T-cell (primary cell): Measurements from ENCODE around the gene TTC33. TPM values are rescaled to one million over a fixed set of nuclear protein-coding genes. Genes with fewer than 3 reads are reported as not detected.

Source experiments
- ATAC-seq, 4 experiments: fragments of 200-7000 bp in 3 of 4; fragments of 150-1000 bp in 1 of 4; cut with Tn5 transposase; replicated peaks in 1 of 4; 1 replicate in 3 of 4; 2 replicates in 1 of 4; pipeline ENCODE4 v1.10.0; 2021; ENCODE audit warnings: moderate library complexity in 3 of 4, mild to moderate bottlenecking in 2 of 4, moderate number of reproducible peaks in 1 of 4
- CTCF ChIA-PET, 2 donors: fragments of 300-600 bp; sonication (Branson Sonifier 250); formaldehyde crosslinking; loops; one replicate each; lab custom pipeline; 2022; ENCODE audit warnings: antibody characterized with exemption in 2 of 2; lab: Charles Lee
- POLR2A ChIA-PET, 2 donors: fragments of 300-600 bp; sonication (Branson Sonifier 250); formaldehyde crosslinking; loops; one replicate each; lab custom pipeline; 2022; ENCODE audit warnings: antibody characterized with exemption in 2 of 2; lab: Charles Lee
- DNase-seq, 35 experiments: peaks; one replicate each; pipeline versions ENCODE4 v3.0.0 to v3.0.0-alpha.2; 2013 to 2023
- H3K27ac ChIP-seq: one replicate; pipeline ENCODE4 v1.5.1; 2013; ENCODE audit warnings: low read length
- H3K27me3 ChIP-seq, 2 experiments: replicated peaks in 1 of 2; 1 replicate in 1 of 2; 2 replicates in 1 of 2; pipeline versions ENCODE4 v1.6.1 to v1.7.0; 2013; ENCODE audit warnings: low read length in 1 of 2, mixed read lengths in 1 of 2; ENCODE audit not compliant: control insufficient read depth in 2 of 2, insufficient read depth in 2 of 2; ENCODE audit errors: extremely low read depth in 1 of 2
- H3K36me3 ChIP-seq, 2 donors: 1 replicate in 1 of 2; 2 replicates in 1 of 2; pipeline versions ENCODE4 v1.6.1 to v1.7.0; 2013; ENCODE audit warnings: low read length in 1 of 2; ENCODE audit not compliant: control insufficient read depth in 2 of 2, insufficient read depth in 1 of 2; ENCODE audit errors: extremely low read depth in 1 of 2
- H3K4me1 ChIP-seq, 2 experiments: 1 replicate in 1 of 2; 2 replicates in 1 of 2; pipeline versions ENCODE4 v1.6.1 to v1.7.0; 2013; ENCODE audit warnings: low read length in 2 of 2, mixed read lengths in 1 of 2; ENCODE audit not compliant: insufficient read depth in 2 of 2, control insufficient read depth in 1 of 2; ENCODE audit errors: extremely low read depth in 1 of 2
- H3K4me3 ChIP-seq, 2 donors: 1 replicate in 1 of 2; 2 replicates in 1 of 2; pipeline versions ENCODE4 v1.5.1 to v1.7.0; 2013; ENCODE audit warnings: mild to moderate bottlenecking in 2 of 2, low read length in 1 of 2, moderate library complexity in 1 of 2; ENCODE audit not compliant: control insufficient read depth in 1 of 2; ENCODE audit errors: extremely low read depth in 1 of 2
- H3K9me3 ChIP-seq: 2 replicates; pipeline ENCODE4 v1.7.0; 2013
- H3K27ac Mint-ChIP-seq, 2 donors: one replicate each; pipeline ENCODE4 v1.8.0; 2020 to 2021; ENCODE audit warnings: mild to moderate bottlenecking in 2 of 2, mixed read lengths in 2 of 2
- H3K27me3 Mint-ChIP-seq, 2 donors: one replicate each; pipeline ENCODE4 v1.8.0; 2021 to 2022; ENCODE audit warnings: mixed read lengths in 2 of 2
- H3K36me3 Mint-ChIP-seq: one replicate; pipeline ENCODE4 v1.8.0; 2021; ENCODE audit warnings: mixed read lengths
- H3K4me1 Mint-ChIP-seq, 3 donors: one replicate each; pipeline ENCODE4 v1.8.0; 2020 to 2022; ENCODE audit warnings: mixed read lengths in 3 of 3, mild to moderate bottlenecking in 1 of 3
- H3K4me3 Mint-ChIP-seq, 3 donors: one replicate each; pipeline ENCODE4 v1.8.0; 2020 to 2022; ENCODE audit warnings: mild to moderate bottlenecking in 3 of 3, mixed read lengths in 3 of 3, moderate library complexity in 3 of 3
- H3K9me3 Mint-ChIP-seq, 3 donors: one replicate each; pipeline ENCODE4 v1.8.0; 2020 to 2022; ENCODE audit warnings: mixed read lengths in 3 of 3
- WGBS: methylation state at CpG from one replicate; pipeline ENCODE4 v1.1.5; 2013; ENCODE audit warnings: missing lambda C conversion rate; ENCODE audit not compliant: insufficient coverage; 5-methylcytosine and 5-hydroxymethylcytosine counted together
- total RNA-seq, 35 experiments: library from RNA in 6 of 35; stranded (reverse) in 6 of 35; fragments of 120-200 nt in 1 of 35; gene quantifications; one replicate each; pipeline versions ENCODE4 v1.2.1 to v1.2.4 and lab custom pipeline; 2013 to 2026

Gene TTC33
- total RNA-seq, 5 donors from 2014 or later (not counting 1 experiment from before 2014, with no cell fraction given): 8.3 to 15.4 (median 13.6) TPM

GRCh38 chr5:40554054-40554453 lies 201.7 kb downstream of the TTC33 start:
- no peak overlapping the region for H3K4me3 Mint-ChIP-seq
- ATAC-seq (no peak), DNase-seq (no peak)
- ChIA-PET CTCF (no interaction called here), POLR2A (interaction anchor here in 1 of 2 donors (0.5 to 0.6 kb wide), 2 partner anchors 28 to 130 kb away, joined by 3 to 20 read pairs; no protein-coding TSS in a partner anchor)
- Histone ChIP-seq H3K27ac (no peak overlapping the region), H3K36me3 (no peaks in the 10 kb centered on the region), H3K4me3 (no peak overlapping the region), H3K9me3 (no peaks in the 10 kb centered on the region), H3K27me3 (no peaks in the 10 kb centered on the region), H3K4me1 (no peaks in the 10 kb centered on the region)
- H3K27ac Mint-ChIP-seq: no peak overlapping the region
- H3K9me3 Mint-ChIP-seq: no peaks in the 10 kb centered on the region
- H3K27me3 Mint-ChIP-seq: no peaks in the 10 kb centered on the region
- whole genome bisulfite sequencing: no CpG with 5 or more reads among the region's 1 CpG
- H3K4me1 Mint-ChIP-seq: peaks cover 0 to 6% (median 4%) of the 10 kb centered on the region in 3 donors
- H3K36me3 Mint-ChIP-seq: no peaks in the 10 kb centered on the region

DNA sequence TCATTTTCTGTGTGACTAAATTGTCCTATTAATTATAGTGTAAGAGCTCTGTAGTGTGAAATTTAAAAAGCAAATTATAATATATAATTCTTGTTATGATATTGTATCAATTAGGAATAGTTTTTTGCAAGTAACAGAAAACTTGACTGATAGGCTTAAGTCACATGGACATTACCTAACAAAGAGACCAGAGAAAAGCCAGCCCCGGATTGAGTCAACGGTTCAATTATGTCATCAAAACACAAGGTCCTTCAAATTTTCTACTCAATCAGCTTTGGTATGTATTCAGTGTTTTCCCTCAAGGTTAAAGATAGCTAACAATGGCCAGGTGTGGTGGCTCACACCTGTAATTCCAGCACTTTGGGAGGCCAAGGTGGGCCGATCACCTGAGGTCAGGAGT lies 202.8 kb downstream of the TTC33 start:
- no peak overlapping the region for H3K27ac Mint-ChIP-seq

GRCh38 chr5:40551496-40552491 lies 204.0 kb downstream of the TTC33 start:
- POLR2A ChIA-PET: no interaction called here
- no peaks in the 10 kb centered on the region for H3K36me3 ChIP-seq
- no peak overlapping the region for H3K4me3 Mint-ChIP-seq
- ATAC-seq: no peak
- H3K4me3 ChIP-seq: no peak overlapping the region
- no peak for DNase-seq
- H3K27ac Mint-ChIP-seq: no peak overlapping the region
- H3K9me3 Mint-ChIP-seq: no peaks in the 10 kb centered on the region
- H3K4me1 Mint-ChIP-seq: peaks cover 0 to 6% (median 4%) of the 10 kb centered on the region in 3 donors
- no peak overlapping the region for H3K27ac ChIP-seq
- H3K4me1 ChIP-seq: no peaks in the 10 kb centered on the region
- whole genome bisulfite sequencing: 100% methylated on average over 1 of the region's 8 CpGs
- no peaks in the 10 kb centered on the region for H3K9me3 ChIP-seq
- CTCF ChIA-PET: no interaction called here
- H3K36me3 Mint-ChIP-seq: no peaks in the 10 kb centered on the region
- H3K27me3 ChIP-seq: no peaks in the 10 kb centered on the region
- no peaks in the 10 kb centered on the region for H3K27me3 Mint-ChIP-seq

More for the DNA sequence above, 202.8 kb downstream of the TTC33 start:
- no peaks in the 10 kb centered on the region for H3K4me1 ChIP-seq
- no peaks in the 10 kb centered on the region for H3K9me3 ChIP-seq
- ATAC-seq (no peak), DNase-seq (no peak)
- ChIA-PET POLR2A (no interaction called here), CTCF (interaction anchor here in 1 of 2 donors (0.5 kb wide), 1 partner anchor 1282 kb away, joined by 3 read pairs; no protein-coding TSS in a partner anchor)
- no peaks in the 10 kb centered on the region for H3K36me3 ChIP-seq
- H3K27me3 ChIP-seq: no peaks in the 10 kb centered on the region
- Mint-ChIP-seq H3K36me3 (no peaks in the 10 kb centered on the region), H3K9me3 (no peaks in the 10 kb centered on the region), H3K27me3 (no peaks in the 10 kb centered on the region), H3K4me1 (peaks cover 0 to 6% (median 4%) of the 10 kb centered on the region in 3 donors), H3K4me3 (no peak overlapping the region)
- no CpG with 5 or more reads among the region's 3 CpGs for WGBS
- no peak overlapping the region for H3K4me3 ChIP-seq
- H3K27ac ChIP-seq: no peak overlapping the region

DNA sequence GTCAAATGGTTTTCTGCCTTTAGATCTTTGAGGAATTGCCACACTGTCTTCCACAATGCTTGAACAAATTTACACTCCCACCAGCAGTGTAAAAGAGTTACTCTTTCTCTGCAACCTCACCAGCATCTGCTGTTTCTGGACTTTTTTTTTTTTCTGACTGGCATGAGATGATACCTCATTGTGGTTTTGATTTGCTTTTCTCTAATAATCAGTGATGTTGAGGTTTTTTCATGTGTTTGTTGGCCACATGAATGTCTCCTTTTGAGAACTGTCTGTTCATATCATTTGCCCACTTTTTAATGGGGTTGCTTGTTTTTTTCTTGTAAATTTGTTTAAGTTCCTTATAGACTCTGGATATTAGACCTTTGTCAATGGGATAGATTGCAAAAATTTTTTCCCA lies 205.3 kb downstream of the TTC33 start:
- H3K27ac Mint-ChIP-seq: no peak overlapping the region
- Histone ChIP-seq H3K27me3 (no peaks in the 10 kb centered on the region), H3K4me1 (no peaks in the 10 kb centered on the region), H3K36me3 (no peaks in the 10 kb centered on the region), H3K4me3 (no peak overlapping the region), H3K9me3 (no peaks in the 10 kb centered on the region), H3K27ac (no peak overlapping the region)
- ATAC-seq (no peak), DNase-seq (no peak)
- no peak overlapping the region for H3K4me3 Mint-ChIP-seq
- ChIA-PET POLR2A (no interaction called here), CTCF (no interaction called here)
- H3K27me3 Mint-ChIP-seq: no peaks in the 10 kb centered on the region
- H3K9me3 Mint-ChIP-seq: no peaks in the 10 kb centered on the region
- H3K36me3 Mint-ChIP-seq: no peaks in the 10 kb centered on the region
- peaks cover 0 to 6% (median 0%) of the 10 kb centered on the region in 3 donors for H3K4me1 Mint-ChIP-seq

DNA sequence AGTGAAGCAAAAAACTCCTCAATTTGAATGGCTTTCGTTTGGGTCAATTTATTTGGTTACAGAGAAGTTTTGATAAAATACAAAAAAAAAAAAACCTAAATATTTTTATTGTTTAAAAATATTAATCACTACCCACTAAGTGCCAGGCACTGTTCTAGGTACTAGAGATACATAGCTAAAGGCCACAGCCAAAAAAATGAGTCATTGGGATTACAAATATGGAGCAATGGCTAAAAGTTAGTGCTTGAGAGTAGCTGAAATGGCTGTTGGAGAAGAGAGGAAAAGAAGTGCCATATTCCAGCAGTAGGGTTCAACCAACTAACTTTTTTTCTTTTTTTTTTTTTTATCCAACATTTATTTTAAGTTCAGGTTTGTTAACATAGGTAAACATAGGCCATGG lies 206.1 kb downstream of the TTC33 start:
- no peaks in the 10 kb centered on the region for H3K27me3 ChIP-seq
- no peak overlapping the region for H3K4me3 ChIP-seq
- CTCF ChIA-PET: interaction anchor here in 1 of 2 donors (0.7 kb wide), 2 partner anchors 57 to 1142 kb away, joined by 4 to 5 read pairs; no protein-coding TSS in a partner anchor
- H3K4me1 ChIP-seq: no peaks in the 10 kb centered on the region
- H3K36me3 ChIP-seq: no peaks in the 10 kb centered on the region
- no peak for DNase-seq
- Mint-ChIP-seq H3K4me1 (peaks cover 0 to 6% (median 0%) of the 10 kb centered on the region in 3 donors), H3K27me3 (no peaks in the 10 kb centered on the region), H3K27ac (no peak overlapping the region), H3K36me3 (no peaks in the 10 kb centered on the region), H3K4me3 (no peak overlapping the region), H3K9me3 (no peaks in the 10 kb centered on the region)
- no peaks in the 10 kb centered on the region for H3K9me3 ChIP-seq
- H3K27ac ChIP-seq: no peak overlapping the region
- no CpG with 5 or more reads among the region's 1 CpG for WGBS
- ATAC-seq: no peak
- POLR2A ChIA-PET: interaction anchor here in 1 of 2 donors (0.6 to 0.7 kb wide), 2 partner anchors 14 to 479 kb away, joined by 3 to 8 read pairs; no protein-coding TSS in a partner anchor

GRCh38 chr5:40547994-40548575 lies 207.7 kb downstream of the TTC33 start:
- WGBS: no CpG with 5 or more reads among the region's 3 CpGs
- H3K4me1 ChIP-seq: no peaks in the 10 kb centered on the region
- DNase-seq: no peak
- H3K9me3 ChIP-seq: no peaks in the 10 kb centered on the region
- H3K27me3 ChIP-seq: no peaks in the 10 kb centered on the region
- Mint-ChIP-seq H3K36me3 (no peaks in the 10 kb centered on the region), H3K27me3 (no peaks in the 10 kb centered on the region), H3K9me3 (no peaks in the 10 kb centered on the region), H3K4me3 (no peak overlapping the region), H3K27ac (no peak overlapping the region), H3K4me1 (no peaks in the 10 kb centered on the region)
- ATAC-seq: no peak
- no peaks in the 10 kb centered on the region for H3K36me3 ChIP-seq
- H3K27ac ChIP-seq: no peak overlapping the region
- ChIA-PET POLR2A (interaction anchor here in 1 of 2 donors (1.0 kb wide), 1 partner anchor 9 kb away, joined by 3 read pairs; no protein-coding TSS in a partner anchor), CTCF (interaction anchor here in 1 of 2 donors (0.5 kb wide), 1 partner anchor 891 kb away, joined by 4 read pairs; no protein-coding TSS in a partner anchor)
- H3K4me3 ChIP-seq: no peak overlapping the region
